CD1c-positive myeloid dendritic cell (primary cell): ENCODE data around the gene HK3.
A peak's percentile ranks its signal among the peaks of the same experiment; 100 is the strongest.

Experiments
- DNase-seq: peaks from one replicate; pipeline ENCODE4 v3.0.0-alpha.2; 2016; ENCODE audit errors: extremely low spot score

Gene HK3

DNA sequence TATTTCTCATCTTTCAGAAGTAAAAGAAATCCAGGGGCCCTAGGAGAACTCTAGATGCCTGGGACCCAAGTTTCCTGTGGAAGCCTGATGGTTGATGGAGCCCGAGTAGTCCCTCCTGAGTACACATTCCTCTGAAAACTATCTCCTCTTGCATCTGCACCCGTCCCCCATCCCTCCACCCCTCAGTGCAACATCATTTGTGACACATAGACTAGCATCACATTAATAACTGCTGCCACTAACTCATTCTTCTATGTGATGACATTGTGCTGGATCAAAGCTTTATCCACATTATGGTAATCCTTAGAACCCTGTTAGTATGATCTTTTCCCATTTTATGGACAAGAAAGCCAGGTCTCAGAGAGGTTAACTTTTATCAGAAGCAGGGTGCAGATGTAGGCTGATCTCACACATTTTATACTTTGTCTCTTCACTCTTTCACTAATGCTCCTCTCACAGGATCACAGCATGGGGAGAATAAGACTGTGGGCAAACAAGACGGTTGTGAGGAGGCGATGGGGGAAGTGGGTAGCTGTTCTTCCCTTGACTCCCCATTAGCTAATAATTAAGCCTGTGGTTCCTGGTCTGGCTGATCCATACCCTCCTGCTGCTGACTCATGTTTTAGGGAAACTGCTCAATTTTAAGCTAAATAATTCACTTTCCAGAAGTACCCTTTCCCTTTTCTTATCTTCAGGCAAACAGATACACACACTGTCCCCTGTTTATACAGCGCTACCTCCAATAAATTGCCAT is 3.9 kb upstream of the HK3 start:
- DNase-seq: peak; percentile 75

DNA sequence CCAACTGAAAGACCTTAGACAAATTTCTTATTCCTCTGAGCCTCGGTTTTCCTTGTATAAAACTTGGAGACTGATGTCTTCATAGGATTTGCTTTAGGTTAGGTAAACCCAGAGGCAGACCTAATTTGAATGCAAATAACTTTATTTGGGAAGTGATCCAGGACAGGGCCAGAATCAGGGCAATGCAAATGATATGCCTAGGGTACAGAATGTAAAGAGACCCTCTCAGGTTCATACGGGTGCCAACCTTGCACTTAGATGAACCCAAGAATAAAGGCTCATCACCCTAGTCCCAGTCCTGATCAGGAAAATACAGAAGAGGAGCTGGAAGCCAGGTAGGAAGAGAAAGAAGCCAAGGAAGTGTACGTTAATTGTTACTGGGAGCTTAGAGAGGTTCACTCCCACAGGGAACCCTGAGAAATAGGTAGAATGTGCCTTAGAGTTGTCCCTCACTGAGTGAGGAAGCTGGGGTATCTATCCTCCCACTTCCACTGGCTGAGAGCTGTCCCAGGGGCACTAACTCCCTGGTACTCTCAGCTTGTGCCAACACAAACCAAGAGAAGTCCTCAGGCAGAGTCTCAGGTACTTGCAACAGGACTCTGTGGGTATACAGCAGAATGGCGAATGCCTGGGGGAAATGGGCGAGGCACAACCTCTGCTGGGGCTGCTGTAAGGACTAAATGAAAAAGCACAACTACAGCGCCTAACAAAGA is 3.1 kb upstream of the HK3 start:
- no peak for DNase-seq

DNA sequence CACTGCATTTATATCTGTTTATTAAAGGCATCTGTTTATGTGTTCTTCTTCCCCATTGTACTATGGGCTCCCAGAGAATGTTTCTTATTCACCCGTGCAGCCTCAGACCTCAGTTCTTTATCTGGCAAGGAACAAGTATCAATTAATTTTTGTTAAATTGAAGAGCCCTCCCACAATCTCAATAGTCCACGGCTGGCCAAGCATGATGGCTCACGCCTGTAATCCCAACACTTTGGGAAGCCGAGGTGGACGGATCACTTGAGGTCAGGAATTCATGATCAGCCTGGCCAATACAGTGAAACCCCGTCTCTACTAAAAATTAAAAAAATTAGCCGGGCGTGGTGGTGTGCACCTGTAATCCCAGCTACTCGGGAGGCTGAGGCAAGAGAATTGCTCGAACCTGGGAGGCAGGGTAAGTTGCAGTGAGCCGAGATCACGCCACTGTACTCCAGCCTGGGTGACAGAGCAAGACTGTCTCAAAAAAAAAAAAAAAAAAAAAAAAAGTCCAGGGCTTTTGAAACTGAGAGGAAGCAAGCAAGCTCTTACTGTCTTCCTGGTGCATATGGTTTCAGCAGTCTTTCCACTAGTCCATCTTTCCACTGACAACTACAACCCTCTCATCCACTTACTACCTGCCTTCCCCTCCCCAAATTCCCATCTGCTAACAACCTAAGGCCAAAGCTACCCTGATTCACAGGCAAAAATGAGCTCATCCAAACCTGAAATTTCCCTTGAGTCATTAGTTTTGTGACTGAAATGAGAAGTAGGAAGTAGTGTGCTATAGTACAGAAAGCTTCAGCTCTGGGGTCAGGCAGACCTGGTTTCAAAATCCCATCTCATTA is 2.3 kb upstream of the HK3 start:
- peak; percentile 86 for DNase-seq

DNA sequence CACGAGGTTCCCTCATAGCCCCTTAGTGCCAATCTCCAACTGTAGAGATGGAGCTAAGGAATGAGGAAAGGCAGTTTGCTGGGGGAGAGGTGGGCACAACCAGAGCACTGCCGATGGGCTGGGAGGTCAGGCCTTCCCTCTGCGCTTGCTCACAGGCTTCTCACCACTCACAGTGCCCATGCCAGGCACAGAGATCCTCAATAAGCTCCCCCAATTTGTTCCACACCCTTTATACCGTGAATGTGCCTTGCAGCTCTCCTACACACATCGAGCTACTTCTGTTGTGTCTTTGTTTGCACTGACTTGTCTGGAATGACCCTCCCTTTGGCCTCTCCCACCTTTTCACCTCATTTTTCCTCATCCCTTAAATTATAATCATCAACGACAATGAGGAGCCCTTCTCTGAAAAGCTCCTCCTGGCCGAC is 1.6 kb upstream of the HK3 start:
- DNase-seq: no peak

DNA sequence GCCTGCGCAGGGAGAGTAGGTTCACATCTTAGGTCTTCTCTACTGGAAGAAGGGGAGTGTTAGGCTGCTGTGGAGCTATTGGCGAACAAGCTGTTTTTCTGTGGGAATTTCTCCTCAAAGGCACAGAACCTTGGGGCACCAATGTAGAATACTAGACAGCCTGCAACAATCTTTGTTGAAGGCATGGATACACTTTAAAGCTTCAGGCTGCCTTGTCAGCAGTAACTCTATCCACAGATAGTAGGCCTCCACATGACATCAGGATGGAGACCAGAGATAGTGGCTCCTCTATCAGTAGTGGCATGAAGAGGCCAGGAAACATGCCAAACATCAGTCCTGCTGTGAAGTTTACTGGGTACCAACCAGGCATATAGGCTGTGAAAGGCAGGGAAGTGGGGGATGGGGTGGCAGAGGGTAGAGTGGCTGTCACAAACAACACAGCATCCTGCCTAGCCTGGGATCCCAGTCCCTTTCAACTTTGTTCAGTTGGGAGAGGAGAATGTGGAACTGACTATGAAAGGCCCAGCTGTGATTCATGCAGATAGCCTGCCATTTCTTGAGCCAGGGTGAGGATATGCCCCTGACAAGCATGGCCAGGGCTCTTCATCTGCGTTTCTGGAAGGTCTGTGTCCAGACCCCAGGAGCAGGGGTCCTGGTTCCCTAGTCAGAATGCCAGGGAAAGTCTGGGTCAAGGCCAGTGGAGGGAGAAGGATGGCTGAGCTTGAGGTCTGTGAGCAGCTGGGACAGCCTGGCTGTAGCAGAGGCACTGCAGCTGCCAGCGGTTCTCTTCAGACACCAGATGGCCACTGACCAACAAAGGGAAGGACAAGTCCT is 1.0 kb upstream of the HK3 start:
- DNase-seq: no peak

DNA sequence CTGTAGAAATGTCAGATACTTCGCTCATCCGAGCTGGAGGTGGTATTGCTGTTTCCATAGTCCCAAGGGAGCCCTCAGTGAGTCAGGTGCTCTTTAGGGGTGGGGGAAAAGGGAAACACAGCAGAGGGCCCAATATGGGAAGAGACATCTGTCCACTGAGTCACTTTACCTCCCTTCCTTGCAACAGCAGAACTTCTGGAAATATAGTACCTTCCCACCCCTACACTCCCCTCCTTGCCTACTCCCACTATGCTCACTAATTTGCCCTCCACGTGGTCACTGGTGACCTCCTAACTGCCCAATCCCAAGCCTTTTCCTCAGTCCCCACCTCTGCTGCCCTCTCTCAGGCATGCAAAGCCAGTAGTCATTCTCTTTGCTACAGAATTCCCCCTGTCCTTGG is 1.9 kb downstream of the HK3 start:
- DNase-seq: peak; percentile 65

DNA sequence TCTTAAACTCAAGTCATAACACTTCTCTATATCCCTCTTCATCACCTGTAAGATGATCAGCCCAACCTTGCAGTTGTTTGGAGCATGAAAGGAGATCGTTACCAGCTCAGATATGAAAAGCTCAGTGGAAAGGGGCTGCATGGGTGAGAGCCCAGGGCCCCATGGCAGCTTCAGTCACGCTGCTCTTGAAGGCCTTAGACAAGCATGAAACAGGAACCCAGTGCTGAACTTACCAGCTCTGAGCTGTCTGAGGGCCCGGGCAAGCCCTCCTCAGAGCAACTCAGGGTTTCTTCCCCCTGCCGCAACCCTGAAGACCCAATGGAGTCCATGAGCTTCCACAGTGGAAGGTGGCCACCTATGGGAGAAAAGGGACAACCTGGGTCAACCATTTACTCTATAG is 3.3 kb downstream of the HK3 start:
- DNase-seq: no peak

DNA sequence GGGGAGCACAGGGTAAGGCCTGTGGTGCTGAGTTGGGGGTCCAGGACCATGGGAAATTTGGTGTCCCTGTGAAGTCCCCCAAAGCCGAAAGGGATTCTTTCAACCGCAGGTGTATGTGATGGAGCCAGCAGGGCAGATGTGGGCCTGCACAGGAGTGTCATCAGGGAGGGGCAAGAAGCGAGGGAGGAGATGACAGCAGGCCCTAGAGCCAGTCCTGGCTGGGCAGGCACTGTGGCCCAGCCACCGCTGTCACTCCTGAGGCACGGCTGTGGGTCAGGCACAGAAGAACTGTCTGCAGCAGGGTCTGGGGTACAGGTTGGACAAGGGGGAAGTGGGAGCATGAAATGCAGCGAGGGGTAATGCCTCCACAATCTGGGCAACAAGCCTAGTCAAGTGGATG is 4.8 kb downstream of the HK3 start:
- DNase-seq: no peak

DNA sequence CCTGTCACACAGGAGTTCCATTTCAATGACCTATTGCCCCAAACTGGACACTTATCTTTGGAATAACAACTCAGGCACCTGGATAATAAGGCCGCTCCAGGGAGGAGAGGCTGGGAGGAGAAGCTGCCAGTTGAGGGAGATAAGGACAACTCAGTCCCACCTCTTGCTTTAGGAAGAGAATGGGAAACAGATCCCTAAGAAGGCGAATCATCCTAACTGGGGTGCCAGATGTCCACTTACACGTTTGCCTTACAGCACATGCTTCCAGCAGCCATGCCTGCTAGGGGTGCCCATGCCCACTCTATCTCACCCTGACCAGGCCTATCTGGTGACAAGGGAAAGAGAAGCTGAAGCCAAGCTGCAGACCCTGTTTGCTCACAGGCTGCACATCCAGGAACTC is 6.5 kb downstream of the HK3 start:
- DNase-seq: no peak

DNA sequence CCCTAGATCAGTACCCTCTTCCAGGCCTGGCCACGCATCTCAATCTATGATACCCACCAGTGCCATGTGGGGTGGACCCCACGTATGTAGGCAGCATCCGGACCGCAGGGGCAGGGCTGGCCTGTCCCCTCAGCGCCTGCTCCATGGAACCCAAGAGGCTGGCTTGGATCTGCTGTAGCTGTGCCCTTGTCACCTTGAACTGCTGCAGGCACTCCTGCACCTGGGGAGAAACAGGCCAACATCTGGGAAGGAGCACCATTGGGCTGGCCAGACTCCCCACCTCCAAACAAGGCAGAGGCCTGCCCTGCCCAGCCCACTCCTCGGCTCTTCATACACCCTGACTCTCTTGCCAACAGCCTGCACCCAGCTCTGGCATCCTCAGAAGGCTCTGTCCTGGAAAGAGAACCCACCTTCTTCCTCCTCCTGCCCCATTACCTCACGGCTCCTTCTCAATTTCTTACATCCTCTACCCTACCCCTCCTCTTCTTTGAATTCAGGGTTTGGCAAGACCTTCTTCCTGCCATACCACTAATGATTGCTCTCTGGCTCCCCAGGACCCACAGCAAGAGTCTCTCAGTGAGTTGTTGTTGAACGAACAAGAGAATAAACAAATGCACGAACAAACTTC is 7.7 kb downstream of the HK3 start:
- no peak for DNase-seq

DNA sequence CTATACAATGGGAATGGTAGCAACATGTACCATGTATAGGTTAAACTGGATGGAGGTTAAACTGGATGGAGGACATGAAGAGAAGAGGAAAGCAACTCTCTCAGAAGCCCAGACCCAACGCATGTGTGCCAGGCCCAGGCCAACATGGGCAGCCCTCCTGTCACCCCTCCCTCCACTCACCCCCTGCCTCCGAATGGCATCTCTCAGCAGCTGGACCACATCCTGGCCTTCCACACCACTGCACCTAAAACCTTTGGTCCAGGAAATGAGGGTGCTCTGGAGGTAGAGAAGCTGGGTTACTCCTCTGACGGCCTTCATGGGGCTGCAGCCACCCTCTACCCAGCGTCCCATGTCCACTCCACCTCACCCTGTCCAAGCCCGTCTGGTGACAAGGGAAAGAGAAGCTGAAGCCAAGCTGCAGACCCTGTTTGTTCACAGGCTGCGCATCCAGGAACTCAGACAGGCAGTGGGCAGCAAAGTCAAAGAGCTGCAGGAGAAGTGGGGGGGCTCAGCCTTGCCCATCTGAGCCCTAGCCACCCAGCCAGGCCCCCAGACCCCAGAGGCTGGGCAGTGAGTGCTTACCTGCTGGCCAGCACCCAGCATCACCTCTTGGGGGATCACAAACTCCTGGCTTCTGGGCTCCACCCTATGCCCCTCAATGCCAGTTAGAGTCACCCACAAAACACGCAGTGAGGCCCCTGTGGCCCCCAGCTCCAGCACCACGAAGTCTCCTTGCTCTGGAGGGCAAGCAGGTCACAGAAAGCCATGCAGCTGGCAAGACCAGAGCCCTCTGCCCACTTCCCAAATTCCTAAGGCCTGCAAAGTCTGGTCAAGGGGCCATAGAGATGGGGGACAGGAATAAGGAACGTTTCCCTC is 8.5 kb downstream of the HK3 start:
- no peak for DNase-seq

DNA sequence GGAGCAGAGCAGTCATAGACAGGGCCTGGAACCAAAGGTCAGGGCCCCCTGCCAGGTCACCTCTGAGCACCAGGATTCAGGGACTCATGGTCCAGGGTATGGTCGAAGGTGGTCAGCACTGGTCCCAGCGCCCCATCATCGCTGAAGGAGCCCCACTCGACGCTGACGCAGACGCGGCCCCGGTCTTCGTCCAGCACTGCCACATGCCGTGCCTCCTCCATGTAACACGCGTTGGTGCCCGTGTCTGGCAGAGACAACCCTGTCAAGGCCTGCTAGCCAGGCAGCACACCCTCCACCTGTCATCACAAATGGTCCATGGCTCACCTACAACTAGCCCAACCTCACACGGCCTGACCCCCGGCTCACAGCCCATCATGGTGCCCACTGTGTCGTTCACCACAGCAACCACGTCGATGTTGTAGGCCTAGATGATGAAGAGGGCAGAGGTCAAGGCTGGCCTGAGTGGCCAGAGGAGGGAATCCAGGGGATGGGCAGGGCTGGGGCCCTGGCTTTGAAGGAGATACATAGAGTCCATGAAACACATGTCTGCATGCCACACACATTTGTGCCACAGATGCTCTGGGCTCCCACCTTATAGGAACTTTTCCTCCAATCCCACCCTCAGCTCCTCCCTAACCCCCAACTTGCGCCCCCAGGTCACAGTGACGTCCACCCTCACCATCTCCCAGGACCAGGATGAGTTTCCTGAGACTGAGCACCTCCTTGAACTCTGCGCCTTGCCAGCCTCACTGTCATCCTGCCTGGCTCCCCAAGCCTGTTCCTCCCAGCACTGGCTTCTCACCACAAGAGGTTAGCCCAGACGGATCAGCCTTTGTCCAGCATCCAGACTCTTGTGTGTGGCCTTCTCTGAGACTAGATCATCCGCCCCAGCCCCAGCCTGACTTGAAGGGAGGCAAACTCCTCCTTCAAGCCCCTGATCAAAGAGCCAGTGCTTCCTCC is 9.5 kb downstream of the HK3 start:
- no peak for DNase-seq

DNA sequence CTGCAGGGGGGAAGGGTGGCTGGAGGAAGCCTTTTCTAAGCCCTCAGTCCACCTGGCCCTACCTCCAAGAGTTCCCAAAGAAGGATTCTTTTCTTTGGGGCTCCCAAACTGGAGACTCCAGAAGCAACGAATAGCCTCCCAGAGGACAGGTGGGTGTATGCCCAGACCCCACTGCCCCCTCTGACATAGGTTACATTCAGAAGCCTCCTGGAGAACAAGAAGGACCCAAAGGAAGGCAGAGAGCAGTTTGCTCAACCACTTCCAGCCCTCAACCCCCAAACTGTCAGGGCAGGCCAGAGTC is 10.3 kb downstream of the HK3 start:
- no peak for DNase-seq

DNA sequence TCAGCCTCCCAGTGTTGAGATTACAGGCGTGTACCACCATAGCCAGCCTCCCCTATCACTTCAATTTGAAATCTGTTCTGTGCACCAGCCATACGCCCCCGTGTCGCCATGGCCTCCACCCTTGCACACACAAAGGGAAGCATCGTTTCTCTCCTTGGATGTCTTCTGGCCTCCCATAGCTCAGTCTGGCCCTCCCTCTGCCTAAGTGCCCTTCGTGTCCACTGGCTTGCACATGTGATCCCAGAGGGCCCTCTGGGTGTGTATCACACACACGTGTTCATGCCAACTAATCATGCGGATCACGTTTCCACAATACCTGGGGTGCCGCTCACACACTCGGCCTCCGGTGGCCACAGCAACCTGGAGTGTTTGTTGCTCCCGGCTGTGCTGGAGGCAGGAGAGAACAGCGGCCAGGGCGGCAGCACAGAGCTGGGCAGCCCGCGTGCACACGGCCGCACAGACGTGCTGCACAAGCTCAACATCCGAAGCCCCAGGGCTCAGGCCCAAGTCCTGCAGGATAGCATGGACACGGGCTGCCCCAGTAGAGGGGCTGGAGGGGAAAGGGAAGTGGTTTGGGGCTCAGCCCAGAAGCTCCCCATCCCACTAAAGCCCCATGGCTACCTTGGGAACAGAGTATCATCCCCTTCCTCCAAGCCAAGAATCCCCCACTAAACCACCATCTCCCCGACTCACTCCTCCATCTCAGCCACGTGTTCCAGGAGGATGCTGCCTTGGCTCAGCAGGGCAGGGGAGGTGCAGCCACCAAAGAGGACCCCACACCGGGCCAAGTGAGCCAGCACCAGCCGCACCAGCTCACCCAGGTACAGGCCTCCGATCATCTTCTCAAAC is 10.9 kb downstream of the HK3 start:
- DNase-seq: no peak

DNA sequence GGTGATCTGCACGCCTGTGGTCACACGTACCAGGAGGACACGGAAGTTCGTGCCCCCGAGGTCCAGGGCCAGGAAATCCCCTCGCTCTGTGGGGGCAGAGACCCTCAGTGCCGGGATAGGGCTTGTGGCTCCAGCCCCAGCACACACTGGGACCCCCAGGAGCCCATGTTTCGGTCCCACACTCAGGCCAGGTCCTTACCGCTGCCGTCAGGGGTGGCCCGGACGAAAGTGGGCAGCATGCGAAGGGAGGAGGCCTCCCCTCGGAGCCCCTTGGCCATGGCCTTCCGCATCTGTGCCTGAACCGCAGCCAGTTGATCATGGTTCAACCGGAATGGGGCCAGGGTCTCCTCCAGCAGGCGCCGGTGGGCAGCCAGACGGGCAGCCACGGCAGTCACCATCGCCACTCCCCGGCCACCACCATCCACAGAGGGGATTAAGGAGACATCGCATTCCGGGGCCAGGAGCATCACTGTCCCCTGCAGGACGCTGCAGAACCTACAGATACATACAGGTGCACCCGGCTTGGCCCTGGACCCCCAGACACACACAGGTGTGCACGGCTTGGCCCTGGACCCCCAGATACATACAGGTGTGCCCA is 11.8 kb downstream of the HK3 start:
- no peak for DNase-seq

DNA sequence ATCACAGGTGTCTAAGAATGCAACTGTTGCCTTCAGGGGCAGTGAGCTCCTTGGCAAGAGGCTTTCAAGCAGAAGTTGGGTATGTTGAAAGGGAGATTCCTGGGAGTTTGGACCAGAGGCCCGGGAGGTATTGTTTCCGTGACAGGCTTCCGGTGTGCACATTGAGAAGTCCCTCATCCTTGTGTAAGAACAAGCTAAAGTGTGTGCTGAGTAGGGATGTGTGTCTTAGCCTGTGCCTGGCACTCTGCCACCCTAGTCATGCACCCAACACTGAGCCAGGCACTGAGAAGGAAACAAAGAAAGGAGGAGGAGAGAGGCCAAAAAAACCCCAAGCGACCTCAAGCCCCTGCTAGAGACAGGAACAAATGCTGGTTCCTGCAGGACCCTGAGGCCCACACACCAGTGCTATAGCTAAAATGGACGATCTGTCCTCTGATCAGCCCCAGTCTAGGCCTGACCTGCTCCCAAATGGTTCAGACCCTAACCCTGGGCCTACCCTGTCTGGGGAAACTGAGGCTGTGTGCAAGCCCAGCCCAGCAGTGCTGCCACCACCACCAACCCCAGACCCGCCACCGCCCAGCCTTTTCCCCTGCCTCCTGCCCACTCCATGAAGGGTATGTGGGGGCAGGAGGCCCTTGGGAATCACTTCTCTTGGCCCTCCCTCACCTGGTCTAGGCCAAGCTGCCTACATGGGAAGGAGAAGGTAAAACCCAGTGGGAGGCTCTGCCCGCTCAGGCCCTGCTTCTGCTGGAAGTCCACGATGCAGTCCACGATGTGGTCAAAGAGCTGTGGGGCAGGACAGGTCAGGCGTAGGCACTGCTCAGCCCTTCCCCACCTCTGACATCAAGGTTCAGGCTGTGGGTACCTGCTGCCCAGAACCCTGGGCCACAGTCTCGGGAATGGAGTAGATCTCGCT is 12.6 kb downstream of the HK3 start:
- DNase-seq: no peak

DNA sequence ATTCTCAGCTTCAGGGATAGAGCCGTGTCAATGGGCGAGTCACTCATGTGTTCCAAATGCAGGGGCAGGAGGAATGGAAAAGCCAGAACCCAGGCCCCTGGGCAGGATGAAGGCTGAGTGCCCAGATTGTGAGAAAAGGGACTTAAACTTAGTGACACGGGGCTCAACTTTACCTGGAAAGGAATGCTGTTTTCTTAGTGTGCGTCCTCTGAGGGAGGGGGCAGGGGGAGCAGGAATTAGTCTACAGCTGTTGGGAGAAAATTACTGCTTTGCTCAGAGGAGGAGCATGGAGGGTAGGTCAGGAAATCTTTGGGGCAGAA is 14.6 kb downstream of the HK3 start:
- no peak for DNase-seq
